ENCODE data around the gene BEX3.

BEX3 gene

DNA sequence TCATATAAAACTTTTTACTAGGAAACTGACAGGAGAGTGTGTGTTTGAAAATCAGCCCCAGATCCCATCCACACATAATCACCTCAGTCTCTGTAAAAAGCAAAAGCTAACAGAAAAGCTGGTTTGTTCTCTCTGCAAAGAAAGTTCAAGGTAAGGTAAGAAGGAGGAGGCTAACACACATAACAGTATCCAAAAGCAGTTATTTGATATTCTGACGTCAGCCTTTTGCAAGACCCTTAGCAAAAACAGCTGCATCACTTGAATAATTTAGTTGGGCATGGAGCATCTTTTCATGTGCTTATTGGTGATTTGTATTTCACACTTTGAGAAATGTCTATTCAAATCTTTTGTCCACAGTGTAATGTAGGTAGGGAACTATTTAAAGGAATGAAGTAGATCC is 14.5 kb upstream of the BEX3 start:
- in situ Hi-C loops (cut with MboI; ENCODE audit: low pct_unique_long_range_greater_than_20kb, low sequenced_read_pairs, unreplicated experiment) = no loop called here
- TF ChIP-seq, protein P1, sequence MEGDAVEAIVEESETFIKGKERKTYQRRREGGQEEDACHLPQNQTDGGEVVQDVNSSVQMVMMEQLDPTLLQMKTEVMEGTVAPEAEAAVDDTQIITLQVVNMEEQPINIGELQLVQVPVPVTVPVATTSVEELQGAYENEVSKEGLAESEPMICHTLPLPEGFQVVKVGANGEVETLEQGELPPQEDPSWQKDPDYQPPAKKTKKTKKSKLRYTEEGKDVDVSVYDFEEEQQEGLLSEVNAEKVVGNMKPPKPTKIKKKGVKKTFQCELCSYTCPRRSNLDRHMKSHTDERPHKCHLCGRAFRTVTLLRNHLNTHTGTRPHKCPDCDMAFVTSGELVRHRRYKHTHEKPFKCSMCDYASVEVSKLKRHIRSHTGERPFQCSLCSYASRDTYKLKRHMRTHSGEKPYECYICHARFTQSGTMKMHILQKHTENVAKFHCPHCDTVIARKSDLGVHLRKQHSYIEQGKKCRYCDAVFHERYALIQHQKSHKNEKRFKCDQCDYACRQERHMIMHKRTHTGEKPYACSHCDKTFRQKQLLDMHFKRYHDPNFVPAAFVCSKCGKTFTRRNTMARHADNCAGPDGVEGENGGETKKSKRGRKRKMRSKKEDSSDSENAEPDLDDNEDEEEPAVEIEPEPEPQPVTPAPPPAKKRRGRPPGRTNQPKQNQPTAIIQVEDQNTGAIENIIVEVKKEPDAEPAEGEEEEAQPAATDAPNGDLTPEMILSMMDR (IDR thresholded peaks at IDR 0.05; ENCODE audit: extremely low read depth, insufficient read depth, missing control alignments) = no peak
- DNase-seq (ENCODE audit: low spot score) = no peak

DNA sequence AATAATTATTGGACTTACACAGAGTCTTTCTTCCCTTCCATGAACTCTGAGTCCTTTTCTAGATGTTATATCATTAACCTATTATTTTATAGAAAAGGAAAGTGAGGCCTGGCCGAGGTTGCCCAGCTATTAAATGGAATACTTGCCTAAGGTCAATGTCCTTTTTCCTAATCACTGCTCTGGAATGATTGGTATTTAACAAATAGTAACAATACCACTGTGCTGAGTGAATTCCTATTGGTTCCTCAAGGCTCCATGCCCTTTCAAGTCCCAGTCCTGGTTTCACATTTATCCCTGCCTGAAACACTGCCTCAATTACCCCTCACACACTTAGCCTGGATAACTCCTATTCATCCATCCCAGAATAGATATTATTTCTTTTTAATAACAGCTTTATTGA is 13.9 kb upstream of the BEX3 start:
- TF ChIP-seq, protein P1 (IDR thresholded peaks at IDR 0.05; ENCODE audit: extremely low read depth, insufficient read depth, missing control alignments) = no peak
- in situ Hi-C loops (cut with MboI; ENCODE audit: low pct_unique_long_range_greater_than_20kb, low sequenced_read_pairs, unreplicated experiment) = no loop called here
- DNase-seq (ENCODE audit: low spot score) = no peak

DNA sequence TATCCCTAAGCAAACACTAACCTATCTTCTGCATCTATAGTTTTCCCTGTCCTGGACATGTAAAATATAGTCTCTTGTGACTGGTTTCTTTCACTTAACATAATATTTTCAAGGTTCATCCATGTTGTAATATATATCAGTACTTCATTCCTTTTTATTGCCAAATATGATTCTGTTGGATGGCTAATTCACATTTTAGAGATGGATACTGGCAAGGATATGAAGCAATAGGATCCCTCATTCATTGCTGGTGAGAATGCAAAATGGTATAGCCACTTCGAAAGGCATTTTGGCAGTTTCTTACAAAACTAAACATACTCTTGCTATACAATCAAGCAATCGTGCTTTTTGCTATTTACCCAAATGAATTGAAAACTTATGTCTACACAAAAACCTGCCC is 13.3 kb upstream of the BEX3 start:
- no peak for DNase-seq (ENCODE audit: low spot score)
- TF ChIP-seq, protein P1 (IDR thresholded peaks at IDR 0.05; ENCODE audit: extremely low read depth, insufficient read depth, missing control alignments) = no peak
- in situ Hi-C loops (cut with MboI; ENCODE audit: low pct_unique_long_range_greater_than_20kb, low sequenced_read_pairs, unreplicated experiment) = no loop called here

DNA sequence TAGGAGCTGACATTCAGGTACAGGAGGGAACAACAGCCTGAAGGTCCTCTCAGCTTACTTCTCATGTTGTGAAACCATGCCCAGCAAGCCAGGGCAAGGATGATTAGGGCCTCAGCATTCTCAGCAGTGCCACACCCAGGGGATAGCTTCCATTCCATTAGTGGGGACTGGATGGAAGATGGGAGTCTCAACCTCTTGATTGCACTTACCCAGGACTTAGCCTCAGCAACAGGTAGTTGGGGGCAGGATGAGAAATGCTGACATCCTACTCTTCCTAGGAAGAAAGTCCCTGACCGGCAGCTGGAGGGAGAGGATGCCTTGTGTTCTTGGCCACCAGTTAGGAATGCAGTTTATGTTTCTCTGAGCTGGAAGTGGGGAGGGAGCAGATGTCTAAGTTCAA is 8.8 kb upstream of the BEX3 start:
- TF ChIP-seq, protein P1 (IDR thresholded peaks at IDR 0.05; ENCODE audit: extremely low read depth, insufficient read depth, missing control alignments) = no peak
- in situ Hi-C loops (cut with MboI; ENCODE audit: low pct_unique_long_range_greater_than_20kb, low sequenced_read_pairs, unreplicated experiment) = no loop called here
- DNase-seq (ENCODE audit: low spot score) = no peak

DNA sequence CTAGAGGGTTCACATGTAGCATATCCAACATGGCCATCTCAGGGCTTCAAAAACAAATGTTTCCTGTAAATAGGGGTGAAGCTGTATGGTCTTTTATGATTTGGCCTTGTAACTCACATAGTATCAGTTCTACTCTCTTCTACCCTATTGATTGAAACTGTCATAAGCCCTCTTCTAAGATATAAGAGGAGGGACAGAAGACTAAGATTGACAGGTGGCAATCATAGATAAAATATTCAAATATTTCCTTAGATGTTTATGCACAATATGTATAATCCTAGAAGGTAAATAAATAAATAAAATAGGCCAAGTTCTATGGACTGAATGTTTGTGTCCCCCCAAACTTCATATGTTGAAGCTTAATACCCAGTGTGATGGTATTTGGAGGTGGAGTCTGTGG is 6.9 kb upstream of the BEX3 start:
- in situ Hi-C loops (cut with MboI; ENCODE audit: low pct_unique_long_range_greater_than_20kb, low sequenced_read_pairs, unreplicated experiment) = no loop called here
- TF ChIP-seq, protein P1 (IDR thresholded peaks at IDR 0.05; ENCODE audit: extremely low read depth, insufficient read depth, missing control alignments) = no peak
- no peak for DNase-seq (ENCODE audit: low spot score)

DNA sequence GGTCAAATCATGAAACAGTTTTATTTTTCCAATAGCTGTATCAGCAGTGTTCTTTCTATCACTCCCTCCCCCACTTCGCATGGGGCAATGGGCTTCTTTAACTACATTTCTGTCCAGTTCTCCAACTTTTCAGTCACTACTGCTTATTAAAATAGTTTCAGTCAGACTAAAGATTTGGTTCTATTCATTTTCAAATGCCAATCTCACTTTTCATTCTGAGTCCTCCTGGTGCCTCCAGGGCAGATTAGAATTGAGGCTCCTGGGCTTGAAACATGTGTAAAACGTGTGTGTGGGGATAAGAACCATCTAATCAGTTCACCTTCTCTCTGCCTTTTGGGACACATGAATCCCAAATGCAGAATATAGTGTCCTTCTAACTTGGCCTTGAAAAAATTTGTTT is 3.5 kb upstream of the BEX3 start:
- DNase-seq (ENCODE audit: low spot score) = no peak
- TF ChIP-seq, protein P1 (IDR thresholded peaks at IDR 0.05; ENCODE audit: extremely low read depth, insufficient read depth, missing control alignments) = no peak
- in situ Hi-C loops (cut with MboI; ENCODE audit: low pct_unique_long_range_greater_than_20kb, low sequenced_read_pairs, unreplicated experiment) = no loop called here

DNA sequence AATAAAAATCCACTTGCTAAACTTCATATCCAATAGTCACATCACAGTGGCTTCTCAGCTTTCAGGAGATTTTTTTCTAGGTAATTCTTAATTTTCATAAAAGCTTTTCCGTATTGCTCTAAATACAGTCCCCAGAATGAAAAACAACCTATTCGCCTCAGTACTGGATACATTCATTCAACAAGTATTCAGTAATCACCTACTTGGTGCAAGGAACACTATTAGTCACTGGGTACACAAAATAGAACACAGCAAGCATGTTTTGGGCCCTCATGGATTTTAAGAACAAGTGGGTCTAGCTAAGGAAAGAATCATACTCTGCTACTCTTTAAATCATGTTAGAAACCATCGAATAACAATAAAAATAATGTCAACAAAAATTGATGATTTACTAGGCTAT is 2.8 kb upstream of the BEX3 start:
- no peak for DNase-seq (ENCODE audit: low spot score)
- TF ChIP-seq, protein P1 (IDR thresholded peaks at IDR 0.05; ENCODE audit: extremely low read depth, insufficient read depth, missing control alignments) = no peak
- in situ Hi-C loops (cut with MboI; ENCODE audit: low pct_unique_long_range_greater_than_20kb, low sequenced_read_pairs, unreplicated experiment) = no loop called here
